Neural progenitor cell (in vitro differentiated cells): ENCODE measurements around the gene SLC39A7. TPM values are rescaled to one million over a fixed set of nuclear protein-coding genes. Genes with fewer than 3 reads are reported as not detected.
A peak's percentile ranks its signal among the peaks of the same experiment; 100 is the strongest.

ENCODE experiments used
- DNase-seq: peaks from one replicate; pipeline ENCODE4 v3.0.0-alpha.2; 2016; ENCODE audit warnings: low spot score
- H2AFZ ChIP-seq: fragments of 200-600 bp; sonication (generic); replicated peaks from 2 replicates; pipeline ENCODE4 v1.6.1; 2016; ENCODE audit warnings: antibody characterized with exemption
- H3F3A ChIP-seq: fragments of 200-600 bp; sonication (generic); 2 replicates; pipeline ENCODE4 v1.6.1; 2016; ENCODE audit warnings: antibody characterized with exemption, low read depth
- H3K27ac ChIP-seq: fragments of 200-600 bp; sonication (generic); 2 replicates; pipeline ENCODE4 v1.5.1; 2016; ENCODE audit warnings: mild to moderate bottlenecking
- H3K27me3 ChIP-seq: fragments of 200-600 bp; sonication (generic); 2 replicates; pipeline ENCODE4 v1.6.1; 2016; ENCODE audit warnings: mild to moderate bottlenecking, moderate library complexity
- H3K36me3 ChIP-seq: fragments of 200-600 bp; sonication (generic); 2 replicates; pipeline ENCODE4 v1.5.1; 2016
- H3K4me1 ChIP-seq: fragments of 200-600 bp; sonication (generic); 2 replicates; pipeline ENCODE4 v1.6.1; 2016; ENCODE audit warnings: mixed run types
- H3K4me2 ChIP-seq: fragments of 200-600 bp; sonication (generic); 2 replicates; pipeline ENCODE4 v1.6.1; 2016
- H3K4me3 ChIP-seq: fragments of 200-600 bp; sonication (generic); 2 replicates; pipeline ENCODE4 v1.5.1; 2016
- H3K79me2 ChIP-seq: fragments of 200-600 bp; sonication (generic); 2 replicates; pipeline ENCODE4 v1.6.1; 2016; ENCODE audit warnings: low read depth
- H3K9ac ChIP-seq: fragments of 200-600 bp; sonication (generic); 2 replicates; pipeline ENCODE4 v1.6.1; 2016
- H3K9me3 ChIP-seq: fragments of 200-600 bp; sonication (generic); 2 replicates; pipeline ENCODE4 v1.5.1; 2016; ENCODE audit warnings: low read depth
- H4K20me1 ChIP-seq: fragments of 200-600 bp; sonication (generic); 2 replicates; pipeline ENCODE4 v1.6.1; 2016; ENCODE audit warnings: low read depth
- H3K27ac Mint-ChIP-seq: 3 replicates; pipeline ENCODE4 v1.8.0; 2021; ENCODE audit warnings: mixed read lengths
- H3K27me3 Mint-ChIP-seq: 2 replicates; pipeline ENCODE4 v1.8.0; 2022; ENCODE audit warnings: low read depth, mild to moderate bottlenecking, inconsistent platforms, moderate library complexity, mixed read lengths; ENCODE audit not compliant: insufficient read depth
- H3K36me3 Mint-ChIP-seq: 3 replicates; pipeline ENCODE4 v1.8.0; 2021; ENCODE audit warnings: mixed read lengths
- H3K4me1 Mint-ChIP-seq: 3 replicates; pipeline ENCODE4 v1.8.0; 2021; ENCODE audit warnings: mixed read lengths
- H3K4me3 Mint-ChIP-seq: 3 replicates; pipeline ENCODE4 v1.8.0; 2021; ENCODE audit warnings: mild to moderate bottlenecking, moderate library complexity, mixed read lengths
- H3K9me3 Mint-ChIP-seq: 3 replicates; pipeline ENCODE4 v1.8.0; 2020; ENCODE audit warnings: mixed read lengths
- EZH2 ChIP-seq: fragments of 200-600 bp; sonication (generic); IDR thresholded peaks from 2 replicates; pipeline ENCODE4 v1.6.1; 2017; ENCODE audit warnings: antibody characterized with exemption, mild to moderate bottlenecking, moderate library complexity
- EZH2phosphoT487 ChIP-seq: fragments of 200-600 bp; sonication (generic); IDR thresholded peaks from 2 replicates; pipeline ENCODE4 v1.6.1; 2017; ENCODE audit warnings: antibody characterized with exemption
- total RNA-seq: library from RNA; depleted of rRNA; stranded (reverse); fragments of >200 nt; gene quantifications from 2 replicates; pipeline ENCODE4 v1.2.3, GENCODE V29; 2015; ENCODE audit warnings: low replicate concordance
- TF ChIP-seq, protein P1 (sequence below): fragments of 200-600 bp; sonication (generic); IDR thresholded peaks from 2 replicates; pipeline ENCODE4 v1.5.1; 2017; ENCODE audit warnings: antibody characterized with exemption, mild to moderate bottlenecking

The SLC39A7 gene
- total RNA-seq, 1 donor from 2014 or later, result 40.8 TPM

DNA sequence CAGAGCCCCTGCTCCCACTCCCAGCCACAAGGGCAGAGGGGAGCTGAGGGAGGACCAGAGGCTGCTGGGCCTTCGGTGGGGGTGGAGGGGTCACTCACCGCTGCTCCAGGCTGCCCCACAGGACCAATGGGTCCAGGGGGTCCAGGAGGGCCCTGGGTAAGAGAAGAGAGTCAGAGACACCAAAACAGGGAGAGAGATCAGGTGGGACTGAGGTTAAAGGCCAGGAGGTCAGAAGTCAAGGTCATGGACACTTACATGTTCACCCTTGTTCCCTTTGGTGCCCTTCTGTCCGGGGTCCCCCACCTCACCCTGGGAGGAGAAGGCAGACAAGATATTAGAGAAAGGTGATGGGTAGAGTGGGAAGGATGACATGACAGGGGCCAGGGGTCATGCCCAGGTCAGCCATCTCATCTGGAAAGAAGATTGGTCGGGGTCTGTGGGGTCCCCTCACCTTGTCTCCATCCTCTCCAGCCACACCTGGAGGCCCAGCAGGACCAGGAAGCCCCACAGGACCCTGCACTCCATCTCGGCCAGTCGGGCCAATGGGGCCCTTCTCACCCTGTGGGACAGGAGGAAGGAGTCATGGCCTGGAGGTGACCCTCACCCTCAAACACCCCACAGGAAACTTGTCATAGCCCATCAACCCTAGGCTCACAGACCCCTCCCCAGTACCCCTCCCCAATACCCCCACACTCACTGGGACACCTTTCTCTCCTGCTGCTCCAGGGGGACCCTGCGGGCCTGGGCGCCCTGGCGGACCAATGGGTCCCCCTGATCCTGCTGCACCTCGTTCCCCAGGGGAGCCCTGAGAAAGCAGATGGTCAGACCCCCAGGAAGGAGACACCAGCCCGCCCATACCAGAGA is 29.4 kb upstream of the SLC39A7 start:
- Histone ChIP-seq H3K36me3 (no peaks in the 10 kb centered on the region), H2AFZ (no peak overlapping the region), H3K79me2 (no peaks in the 10 kb centered on the region), H3K27me3 (no peaks in the 10 kb centered on the region), H3K9ac (no peak overlapping the region), H4K20me1 (no peaks in the 10 kb centered on the region), H3K27ac (no peak overlapping the region), H3K4me2 (no peak overlapping the region), H3K4me1 (no peaks in the 10 kb centered on the region), H3K4me3 (no peak overlapping the region), H3K9me3 (no peaks in the 10 kb centered on the region), H3F3A (no peaks in the 10 kb centered on the region)
- H3K27me3 Mint-ChIP-seq, result peaks cover 2% of the 10 kb centered on the region
- no peak overlapping the region for H3K27ac Mint-ChIP-seq
- no peaks in the 10 kb centered on the region for H3K9me3 Mint-ChIP-seq
- DNase-seq, result no peak
- TF ChIP-seq, protein P1, sequence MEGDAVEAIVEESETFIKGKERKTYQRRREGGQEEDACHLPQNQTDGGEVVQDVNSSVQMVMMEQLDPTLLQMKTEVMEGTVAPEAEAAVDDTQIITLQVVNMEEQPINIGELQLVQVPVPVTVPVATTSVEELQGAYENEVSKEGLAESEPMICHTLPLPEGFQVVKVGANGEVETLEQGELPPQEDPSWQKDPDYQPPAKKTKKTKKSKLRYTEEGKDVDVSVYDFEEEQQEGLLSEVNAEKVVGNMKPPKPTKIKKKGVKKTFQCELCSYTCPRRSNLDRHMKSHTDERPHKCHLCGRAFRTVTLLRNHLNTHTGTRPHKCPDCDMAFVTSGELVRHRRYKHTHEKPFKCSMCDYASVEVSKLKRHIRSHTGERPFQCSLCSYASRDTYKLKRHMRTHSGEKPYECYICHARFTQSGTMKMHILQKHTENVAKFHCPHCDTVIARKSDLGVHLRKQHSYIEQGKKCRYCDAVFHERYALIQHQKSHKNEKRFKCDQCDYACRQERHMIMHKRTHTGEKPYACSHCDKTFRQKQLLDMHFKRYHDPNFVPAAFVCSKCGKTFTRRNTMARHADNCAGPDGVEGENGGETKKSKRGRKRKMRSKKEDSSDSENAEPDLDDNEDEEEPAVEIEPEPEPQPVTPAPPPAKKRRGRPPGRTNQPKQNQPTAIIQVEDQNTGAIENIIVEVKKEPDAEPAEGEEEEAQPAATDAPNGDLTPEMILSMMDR, result no peak
- TF ChIP-seq EZH2phosphoT487 (no peak), EZH2 (no peak)
- no peaks in the 10 kb centered on the region for H3K36me3 Mint-ChIP-seq
- peaks cover 2% of the 10 kb centered on the region for H3K4me1 Mint-ChIP-seq
- H3K4me3 Mint-ChIP-seq, result no peak overlapping the region

DNA sequence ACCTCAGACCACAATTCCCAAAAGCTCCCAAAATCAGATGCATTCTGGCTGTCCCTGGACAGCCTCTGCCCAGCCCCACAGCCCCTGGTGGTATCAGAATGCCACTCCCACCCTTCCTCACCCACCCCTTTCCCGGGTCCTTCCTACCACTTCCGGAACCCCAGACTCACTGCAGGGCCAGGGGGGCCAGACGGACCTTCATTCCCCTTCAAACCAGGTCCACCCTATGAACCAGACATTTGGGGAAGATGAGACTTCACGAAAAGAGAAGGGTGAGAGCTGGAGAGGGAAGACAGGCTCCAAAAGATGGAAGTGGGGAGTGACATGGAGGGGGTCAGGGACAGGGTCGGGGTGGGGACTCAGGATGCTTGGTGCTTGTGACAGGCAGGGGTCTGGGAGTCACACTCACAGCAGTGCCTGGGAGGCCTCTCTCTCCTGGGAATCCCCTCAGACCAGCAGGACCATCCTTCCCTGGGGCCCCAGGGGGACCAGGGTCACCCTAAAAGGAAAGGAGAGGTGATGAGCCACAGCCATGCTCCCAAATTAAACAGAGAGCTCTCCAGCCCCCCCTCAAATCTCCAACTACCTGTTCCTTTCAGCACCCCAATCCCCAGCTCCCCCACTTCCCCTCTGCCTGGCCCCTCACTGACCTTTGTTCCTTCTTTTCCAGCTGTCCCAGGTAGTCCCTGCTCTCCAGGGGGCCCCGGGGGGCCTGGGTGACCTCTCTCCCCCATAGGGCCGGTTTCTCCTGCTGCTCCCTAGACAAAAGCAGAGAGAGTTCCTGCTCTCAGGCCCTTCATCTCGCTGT is 28.6 kb upstream of the SLC39A7 start:
- peak overlapping the region; percentile 37 for H3K27ac Mint-ChIP-seq
- no peaks in the 10 kb centered on the region for H3K27me3 ChIP-seq
- H3K27ac ChIP-seq, result no peak overlapping the region
- DNase-seq, result no peak
- no peak overlapping the region for H3K4me2 ChIP-seq
- H3K4me1 ChIP-seq, result no peaks in the 10 kb centered on the region
- H3K36me3 ChIP-seq, result no peaks in the 10 kb centered on the region
- no peaks in the 10 kb centered on the region for H3K36me3 Mint-ChIP-seq
- H3F3A ChIP-seq, result no peaks in the 10 kb centered on the region
- no peak overlapping the region for H2AFZ ChIP-seq
- H3K4me3 ChIP-seq, result no peak overlapping the region
- H3K27me3 Mint-ChIP-seq, result peaks cover 5% of the 10 kb centered on the region
- H3K9me3 ChIP-seq, result no peaks in the 10 kb centered on the region
- H3K79me2 ChIP-seq, result no peaks in the 10 kb centered on the region
- no peak overlapping the region for H3K9ac ChIP-seq
- no peaks in the 10 kb centered on the region for H4K20me1 ChIP-seq
- TF ChIP-seq, protein P1, result no peak
- TF ChIP-seq EZH2 (no peak), EZH2phosphoT487 (no peak)
- H3K9me3 Mint-ChIP-seq, result no peaks in the 10 kb centered on the region
- H3K4me3 Mint-ChIP-seq, result no peak overlapping the region
- H3K4me1 Mint-ChIP-seq, result peaks cover 2% of the 10 kb centered on the region

DNA sequence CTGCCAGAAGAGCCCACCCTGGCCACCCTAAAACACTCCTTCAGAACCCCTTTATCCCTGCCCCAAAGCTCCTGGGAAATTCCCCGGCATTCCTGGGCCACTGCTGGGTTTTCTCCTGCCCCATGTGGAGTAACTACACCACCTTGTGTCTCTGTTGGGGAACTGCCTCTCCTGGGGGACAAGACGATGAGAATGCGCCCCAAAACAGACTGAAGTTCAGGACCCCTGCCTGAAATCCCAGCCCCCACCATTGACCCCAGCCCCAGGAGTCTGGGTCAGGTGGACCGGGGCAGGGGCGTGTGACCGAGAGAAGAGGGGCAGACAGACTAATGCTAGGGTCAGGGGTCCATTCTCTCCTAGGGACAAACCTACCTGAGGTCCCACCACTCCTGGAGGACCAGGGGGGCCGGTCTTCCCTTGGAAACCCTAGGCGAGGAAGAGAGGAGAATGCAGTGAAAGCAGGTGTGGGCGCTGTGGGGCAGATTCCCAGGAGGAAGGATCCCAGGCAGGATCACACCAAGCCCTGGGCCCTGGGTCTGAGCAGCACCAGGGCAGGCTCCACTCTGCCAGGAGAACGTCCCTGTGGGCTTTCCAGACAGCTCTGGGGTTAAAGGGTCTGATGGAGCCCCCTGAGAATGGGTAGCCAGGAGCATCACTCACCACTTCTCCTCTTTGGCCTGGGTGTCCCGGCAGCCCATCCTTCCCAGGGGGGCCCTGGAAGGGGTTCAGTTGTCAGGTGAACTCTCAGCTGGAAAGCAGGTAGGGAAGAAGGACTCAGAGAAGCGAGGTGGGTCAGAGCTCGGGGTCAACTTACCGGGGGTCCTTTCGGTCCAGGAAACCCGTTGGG is 27.8 kb upstream of the SLC39A7 start:
- Histone ChIP-seq H3K9me3 (no peaks in the 10 kb centered on the region), H3K27ac (no peak overlapping the region), H3K4me1 (no peaks in the 10 kb centered on the region), H3K79me2 (no peaks in the 10 kb centered on the region), H4K20me1 (no peaks in the 10 kb centered on the region), H3K4me2 (no peak overlapping the region), H3K4me3 (no peak overlapping the region), H3K27me3 (no peaks in the 10 kb centered on the region), H3K36me3 (no peaks in the 10 kb centered on the region), H3K9ac (no peak overlapping the region), H3F3A (no peaks in the 10 kb centered on the region), H2AFZ (no peak overlapping the region)
- peaks cover 7% of the 10 kb centered on the region for H3K27me3 Mint-ChIP-seq
- no peak overlapping the region for H3K4me3 Mint-ChIP-seq
- DNase-seq, result peak; percentile 69
- peak overlapping the region; percentile 37 for H3K27ac Mint-ChIP-seq
- no peak for TF ChIP-seq EZH2phosphoT487
- TF ChIP-seq, protein P1, result peak; percentile 57
- no peaks in the 10 kb centered on the region for H3K9me3 Mint-ChIP-seq
- peaks cover 2% of the 10 kb centered on the region for H3K4me1 Mint-ChIP-seq
- H3K36me3 Mint-ChIP-seq, result no peaks in the 10 kb centered on the region
